Stimulated activated naive CD8-positive, alpha-beta T cell treated with anti-CD3 and anti-CD28 coated beads, Interleukin-15, amount 100 ng/mL, for 72 hours (primary cell): ENCODE data around the gene SBDS.
A peak's percentile ranks its signal among the peaks of the same experiment; 100 is the strongest.

Experiments used
- ATAC-seq: fragments of 150-1000 bp; cut with Tn5 transposase; 2 replicates; pipeline ENCODE4 v1.10.0; 2021; ENCODE audit warnings: mild to moderate bottlenecking, moderate library complexity
- DNase-seq, 2 donors: peaks; one replicate each; pipeline ENCODE4 v3.0.0; 2021 to 2022
- H3K27ac Mint-ChIP-seq, 2 donors: one replicate each; pipeline ENCODE4 v1.8.0; 2022; ENCODE audit warnings: mild to moderate bottlenecking in 2 of 2, mixed read lengths in 2 of 2, moderate library complexity in 2 of 2
- H3K27me3 Mint-ChIP-seq: one replicate; pipeline ENCODE4 v1.8.0; 2022; ENCODE audit warnings: mixed read lengths
- H3K4me1 Mint-ChIP-seq: one replicate; pipeline ENCODE4 v1.8.0; 2022; ENCODE audit warnings: mild to moderate bottlenecking, mixed read lengths
- H3K4me3 Mint-ChIP-seq, 2 donors: one replicate each; pipeline ENCODE4 v1.8.0; 2022; ENCODE audit warnings: mild to moderate bottlenecking in 2 of 2, mixed read lengths in 2 of 2, moderate library complexity in 1 of 2
- H3K9me3 Mint-ChIP-seq, 2 donors: one replicate each; pipeline ENCODE4 v1.8.0; 2022; ENCODE audit warnings: mixed read lengths in 2 of 2

Gene SBDS

GRCh38 chr7:66964411-66964810 lies 31.0 kb downstream of the SBDS start:
- DNase-seq (no peak), ATAC-seq (no peak)
- no peak overlapping the region for H3K27ac Mint-ChIP-seq
- H3K9me3 Mint-ChIP-seq = no peaks in the 10 kb centered on the region
- no peaks in the 10 kb centered on the region for H3K27me3 Mint-ChIP-seq
- H3K4me3 Mint-ChIP-seq = no peak overlapping the region
- no peaks in the 10 kb centered on the region for H3K4me1 Mint-ChIP-seq

- no peaks in the 10 kb centered on the region for H3K27me3 Mint-ChIP-seq
- DNase-seq (no peak), ATAC-seq (no peak)
- no peak overlapping the region for H3K4me3 Mint-ChIP-seq
- H3K27ac Mint-ChIP-seq = no peak overlapping the region
- H3K9me3 Mint-ChIP-seq = no peaks in the 10 kb centered on the region
- no peaks in the 10 kb centered on the region for H3K4me1 Mint-ChIP-seq
Measured at GRCh38 chr7:66961096-66961495, 34.3 kb downstream of the SBDS start.

GRCh38 chr7:66960192-66960591 lies 35.2 kb downstream of the SBDS start:
- DNase-seq (no peak), ATAC-seq (no peak)
- H3K27me3 Mint-ChIP-seq = no peaks in the 10 kb centered on the region
- no peak overlapping the region for H3K4me3 Mint-ChIP-seq
- peak overlapping the region in 1 of 2 donors; percentile 51 for H3K27ac Mint-ChIP-seq
- H3K9me3 Mint-ChIP-seq = no peaks in the 10 kb centered on the region
- no peaks in the 10 kb centered on the region for H3K4me1 Mint-ChIP-seq

- Mint-ChIP-seq H3K4me1 (no peaks in the 10 kb centered on the region), H3K27me3 (no peaks in the 10 kb centered on the region), H3K9me3 (no peaks in the 10 kb centered on the region), H3K27ac (peak overlapping the region in 1 of 2 donors; percentile 10), H3K4me3 (no peak overlapping the region)
- DNase-seq (no peak), ATAC-seq (no peak)
Measured at GRCh38 chr7:66958538-66959350, 36.6 kb downstream of the SBDS start.

- Mint-ChIP-seq H3K9me3 (no peaks in the 10 kb centered on the region), H3K4me3 (no peak overlapping the region), H3K27me3 (no peaks in the 10 kb centered on the region), H3K4me1 (no peaks in the 10 kb centered on the region), H3K27ac (no peak overlapping the region)
- DNase-seq = no peak
- ATAC-seq = no peak
Measured at GRCh38 chr7:66957595-66958290, 37.6 kb downstream of the SBDS start.

- no peak overlapping the region for H3K27ac Mint-ChIP-seq
- DNase-seq = no peak
- ATAC-seq = no peak
- H3K9me3 Mint-ChIP-seq = no peaks in the 10 kb centered on the region
- no peaks in the 10 kb centered on the region for H3K4me1 Mint-ChIP-seq
- no peaks in the 10 kb centered on the region for H3K27me3 Mint-ChIP-seq
- H3K4me3 Mint-ChIP-seq = no peak overlapping the region
Measured at GRCh38 chr7:66953044-66953427, 42.4 kb downstream of the SBDS start.

- Mint-ChIP-seq H3K27ac (no peak overlapping the region), H3K9me3 (no peaks in the 10 kb centered on the region), H3K4me3 (no peak overlapping the region), H3K27me3 (no peaks in the 10 kb centered on the region), H3K4me1 (no peaks in the 10 kb centered on the region)
- ATAC-seq (no peak), DNase-seq (no peak)
Measured at GRCh38 chr7:66952343-66953043, 42.9 kb downstream of the SBDS start.

GRCh38 chr7:66950763-66951162 lies 44.6 kb downstream of the SBDS start:
- ATAC-seq (no peak), DNase-seq (no peak)
- no peaks in the 10 kb centered on the region for H3K4me1 Mint-ChIP-seq
- no peaks in the 10 kb centered on the region for H3K27me3 Mint-ChIP-seq
- no peak overlapping the region for H3K4me3 Mint-ChIP-seq
- no peak overlapping the region for H3K27ac Mint-ChIP-seq
- no peaks in the 10 kb centered on the region for H3K9me3 Mint-ChIP-seq

GRCh38 chr7:66950311-66950710 lies 45.1 kb downstream of the SBDS start:
- ATAC-seq (no peak), DNase-seq (no peak)
- H3K9me3 Mint-ChIP-seq = no peaks in the 10 kb centered on the region
- no peaks in the 10 kb centered on the region for H3K4me1 Mint-ChIP-seq
- H3K27me3 Mint-ChIP-seq = no peaks in the 10 kb centered on the region
- H3K27ac Mint-ChIP-seq = no peak overlapping the region
- no peak overlapping the region for H3K4me3 Mint-ChIP-seq

GRCh38 chr7:66948480-66949109 lies 46.8 kb downstream of the SBDS start:
- Mint-ChIP-seq H3K4me1 (no peaks in the 10 kb centered on the region), H3K27ac (peak overlapping the region in 1 of 2 donors; percentile 19), H3K27me3 (no peaks in the 10 kb centered on the region), H3K9me3 (no peaks in the 10 kb centered on the region), H3K4me3 (no peak overlapping the region)
- no peak for DNase-seq
- ATAC-seq = no peak

GRCh38 chr7:66946545-66946944 lies 48.8 kb downstream of the SBDS start:
- ATAC-seq (no peak), DNase-seq (no peak)
- H3K4me1 Mint-ChIP-seq = no peaks in the 10 kb centered on the region
- H3K27me3 Mint-ChIP-seq = no peaks in the 10 kb centered on the region
- H3K9me3 Mint-ChIP-seq = no peaks in the 10 kb centered on the region
- H3K4me3 Mint-ChIP-seq = no peak overlapping the region
- peak overlapping the region in 1 of 2 donors; percentile 42 for H3K27ac Mint-ChIP-seq

- peak overlapping the region; percentile 33 to 89 for H3K27ac Mint-ChIP-seq
- no peaks in the 10 kb centered on the region for H3K27me3 Mint-ChIP-seq
- peaks cover 0 to 13% of the 10 kb centered on the region in 2 donors for H3K9me3 Mint-ChIP-seq
- H3K4me1 Mint-ChIP-seq = peaks cover 45% of the 10 kb centered on the region
- H3K4me3 Mint-ChIP-seq = no peak overlapping the region
- no peak for DNase-seq
- ATAC-seq = no peak
Measured at GRCh38 chr7:66939325-66939724, 56.1 kb downstream of the SBDS start.

GRCh38 chr7:66937940-66938339 lies 57.4 kb downstream of the SBDS start:
- Mint-ChIP-seq H3K4me1 (peaks cover 56% of the 10 kb centered on the region), H3K4me3 (no peak overlapping the region), H3K9me3 (peaks cover 0 to 13% of the 10 kb centered on the region in 2 donors), H3K27me3 (no peaks in the 10 kb centered on the region), H3K27ac (peak overlapping the region; percentile 38 to 84)
- ATAC-seq (no peak), DNase-seq (no peak)
